NK-92 treated with Interleukin-12 subunit alpha and Interleukin-12 subunit beta, amount 100 ng/mL, for 24 hours (cell line): Measurements from ENCODE around the gene CTSV.
"Not testable (repeated sequence)": the region's sequence is repeated elsewhere in the genome, so short reads cannot be mapped to it uniquely, and the experiment has no call there.

Experiments
- DNase-seq: peaks from one replicate; lab custom pipeline; 2025; lab: John Stamatoyannopoulos, UW

CTSV gene

GRCh38 chr9:97041898-97042297, 3.0 kb upstream of the CTSV start:
- no peak for DNase-seq

- DNase-seq, result no peak
These were observed 545 bp upstream of the CTSV start for GRCh38 chr9:97039514-97039860.

- not testable (repeated sequence) for DNase-seq
These were observed 15.4 kb downstream of the CTSV start for GRCh38 chr9:97023505-97023904.

- peak; percentile 59 for DNase-seq
These were observed 25.5 kb downstream of the CTSV start for GRCh38 chr9:97013151-97014132.

- DNase-seq, result not testable (repeated sequence)
These were observed 26.3 kb downstream of the CTSV start for GRCh38 chr9:97012617-97013016.

GRCh38 chr9:97002195-97002594, 36.7 kb downstream of the CTSV start:
- not testable (repeated sequence) for DNase-seq

GRCh38 chr9:97001338-97001737, 37.6 kb downstream of the CTSV start:
- DNase-seq, result not testable (repeated sequence)

GRCh38 chr9:97000139-97000787, 38.7 kb downstream of the CTSV start:
- not testable (repeated sequence) for DNase-seq

- not testable (repeated sequence) for DNase-seq
These were observed 39.2 kb downstream of the CTSV start for GRCh38 chr9:96999733-97000132.

- DNase-seq, result not testable (repeated sequence)
These were observed 41.8 kb downstream of the CTSV start for GRCh38 chr9:96997009-96997701.

GRCh38 chr9:96994531-96995016, 44.4 kb downstream of the CTSV start:
- DNase-seq, result not testable (repeated sequence)

- DNase-seq, result not testable (repeated sequence)
These were observed 46.6 kb downstream of the CTSV start for GRCh38 chr9:96992303-96992702.

GRCh38 chr9:96989747-96990318, 49.1 kb downstream of the CTSV start:
- DNase-seq, result not testable (repeated sequence)

GRCh38 chr9:96984887-96985286, 54.1 kb downstream of the CTSV start:
- not testable (repeated sequence) for DNase-seq

GRCh38 chr9:96984139-96984538, 54.8 kb downstream of the CTSV start:
- not testable (repeated sequence) for DNase-seq

- DNase-seq, result not testable (repeated sequence)
These were observed 55.3 kb downstream of the CTSV start for GRCh38 chr9:96983496-96984122.
